ENCODE measurements around the gene FRMD4A.

FRMD4A gene

GRCh38 chr10:14285941-14286560 is 44.7 kb downstream of the FRMD4A start:
- no peaks in the 10 kb centered on the region for H3K4me1 ChIP-seq (ENCODE audit: insufficient read depth, poor library complexity, severe bottlenecking)
- H3K4me3 ChIP-seq (ENCODE audit: severe bottlenecking) = no peak overlapping the region
- DNase-seq (ENCODE audit: low spot score) (no peak), ATAC-seq (ENCODE audit: low read depth) (no peak)
- no peaks in the 10 kb centered on the region for H3K36me3 ChIP-seq (ENCODE audit: low read depth)
- no peak overlapping the region for H3K27ac ChIP-seq (ENCODE audit: poor library complexity, severe bottlenecking)
- H3K9me3 ChIP-seq (ENCODE audit: severe bottlenecking) = peaks cover 2% of the 10 kb centered on the region
- H3K27me3 ChIP-seq (ENCODE audit: insufficient read depth, poor library complexity, severe bottlenecking) = no peaks in the 10 kb centered on the region
- TF ChIP-seq CTCF (IDR thresholded peaks at IDR 0.05; ENCODE audit: poor library complexity, severe bottlenecking) = no peak

GRCh38 chr10:14282276-14282675 is 48.4 kb downstream of the FRMD4A start:
- DNase-seq (ENCODE audit: low spot score) = no peak
- no peaks in the 10 kb centered on the region for H3K36me3 ChIP-seq (ENCODE audit: low read depth)
- peak; percentile 84 for ATAC-seq (ENCODE audit: low read depth)
- H3K27me3 ChIP-seq (ENCODE audit: insufficient read depth, poor library complexity, severe bottlenecking) = no peaks in the 10 kb centered on the region
- no peak overlapping the region for H3K27ac ChIP-seq (ENCODE audit: poor library complexity, severe bottlenecking)
- H3K4me1 ChIP-seq (ENCODE audit: insufficient read depth, poor library complexity, severe bottlenecking) = no peaks in the 10 kb centered on the region
- no peak overlapping the region for H3K4me3 ChIP-seq (ENCODE audit: severe bottlenecking)
- H3K9me3 ChIP-seq (ENCODE audit: severe bottlenecking) = no peaks in the 10 kb centered on the region
- TF ChIP-seq CTCF (IDR thresholded peaks at IDR 0.05; ENCODE audit: poor library complexity, severe bottlenecking) = no peak

- TF ChIP-seq CTCF (IDR thresholded peaks at IDR 0.05; ENCODE audit: poor library complexity, severe bottlenecking) = no peak
- DNase-seq (ENCODE audit: low spot score) = no peak
- no peaks in the 10 kb centered on the region for H3K4me1 ChIP-seq (ENCODE audit: insufficient read depth, poor library complexity, severe bottlenecking)
- no peaks in the 10 kb centered on the region for H3K27me3 ChIP-seq (ENCODE audit: insufficient read depth, poor library complexity, severe bottlenecking)
- no peak overlapping the region for H3K4me3 ChIP-seq (ENCODE audit: severe bottlenecking)
- ATAC-seq (ENCODE audit: low read depth) = no peak
- no peak overlapping the region for H3K27ac ChIP-seq (ENCODE audit: poor library complexity, severe bottlenecking)
- H3K36me3 ChIP-seq (ENCODE audit: low read depth) = no peaks in the 10 kb centered on the region
- no peaks in the 10 kb centered on the region for H3K9me3 ChIP-seq (ENCODE audit: severe bottlenecking)
These were observed 52.2 kb downstream of the FRMD4A start for GRCh38 chr10:14278533-14278932.

GRCh38 chr10:14276210-14276609 is 54.5 kb downstream of the FRMD4A start:
- no peak for TF ChIP-seq CTCF (IDR thresholded peaks at IDR 0.05; ENCODE audit: poor library complexity, severe bottlenecking)
- Histone ChIP-seq H3K9me3 (ENCODE audit: severe bottlenecking) (no peaks in the 10 kb centered on the region), H3K36me3 (ENCODE audit: low read depth) (no peaks in the 10 kb centered on the region), H3K27me3 (ENCODE audit: insufficient read depth, poor library complexity, severe bottlenecking) (no peaks in the 10 kb centered on the region), H3K4me3 (ENCODE audit: severe bottlenecking) (no peak overlapping the region), H3K27ac (ENCODE audit: poor library complexity, severe bottlenecking) (no peak overlapping the region), H3K4me1 (ENCODE audit: insufficient read depth, poor library complexity, severe bottlenecking) (no peaks in the 10 kb centered on the region)
- ATAC-seq (ENCODE audit: low read depth) (no peak), DNase-seq (ENCODE audit: low spot score) (no peak)

- DNase-seq (ENCODE audit: low spot score) = no peak
- ATAC-seq (ENCODE audit: low read depth) = no peak
- no peak overlapping the region for H3K27ac ChIP-seq (ENCODE audit: poor library complexity, severe bottlenecking)
- no peak overlapping the region for H3K4me3 ChIP-seq (ENCODE audit: severe bottlenecking)
- no peaks in the 10 kb centered on the region for H3K36me3 ChIP-seq (ENCODE audit: low read depth)
- TF ChIP-seq CTCF (IDR thresholded peaks at IDR 0.05; ENCODE audit: poor library complexity, severe bottlenecking) = no peak
- no peaks in the 10 kb centered on the region for H3K9me3 ChIP-seq (ENCODE audit: severe bottlenecking)
- H3K27me3 ChIP-seq (ENCODE audit: insufficient read depth, poor library complexity, severe bottlenecking) = no peaks in the 10 kb centered on the region
- no peaks in the 10 kb centered on the region for H3K4me1 ChIP-seq (ENCODE audit: insufficient read depth, poor library complexity, severe bottlenecking)
These were observed 59.1 kb downstream of the FRMD4A start for GRCh38 chr10:14271621-14272020.
